Hematopoietic multipotent progenitor cell treated with erythropoietin and hydrocortisone succinate and interleukin-3 and kit ligand, for 17 days (in vitro differentiated cells): Measurements from ENCODE around the gene WNK2.

Experiments used
- DNase-seq: peaks from one replicate; pipeline ENCODE4 v3.0.0-alpha.2; 2015; ENCODE audit warnings: low spot score

Gene WNK2

DNA sequence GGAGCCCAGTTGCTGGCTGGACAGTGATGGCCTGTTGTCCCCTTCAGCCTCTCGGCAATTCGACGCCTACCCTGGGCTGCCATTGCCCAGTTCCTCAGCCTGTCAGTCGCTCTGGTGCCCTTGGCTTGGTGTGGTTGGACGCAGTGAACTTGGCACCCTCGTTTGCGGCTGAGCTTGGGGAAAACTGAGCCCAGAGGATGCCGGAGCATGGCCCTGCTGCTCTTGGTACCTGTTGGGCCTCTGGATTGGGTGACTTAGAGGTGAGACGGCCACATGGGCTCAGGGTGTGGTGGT is 16.5 kb downstream of the WNK2 start:
- DNase-seq, result no peak

DNA sequence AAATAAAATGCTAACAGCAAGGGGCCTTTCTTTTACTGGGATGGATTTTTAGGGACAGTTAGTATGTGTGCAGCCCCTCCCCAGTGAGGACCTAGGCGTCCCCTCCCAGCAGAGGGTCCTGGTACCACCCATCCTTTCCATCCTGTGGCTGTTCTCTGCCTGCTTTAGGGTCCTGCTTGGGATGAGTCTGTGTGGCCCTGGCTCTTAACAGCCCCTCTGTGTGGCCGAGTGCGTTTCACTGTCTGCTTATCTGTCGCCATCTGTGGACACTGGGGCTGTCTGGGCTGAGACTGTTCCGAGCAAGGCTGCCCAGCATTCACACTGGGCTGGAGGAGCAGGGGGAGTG is 17.0 kb downstream of the WNK2 start:
- no peak for DNase-seq

DNA sequence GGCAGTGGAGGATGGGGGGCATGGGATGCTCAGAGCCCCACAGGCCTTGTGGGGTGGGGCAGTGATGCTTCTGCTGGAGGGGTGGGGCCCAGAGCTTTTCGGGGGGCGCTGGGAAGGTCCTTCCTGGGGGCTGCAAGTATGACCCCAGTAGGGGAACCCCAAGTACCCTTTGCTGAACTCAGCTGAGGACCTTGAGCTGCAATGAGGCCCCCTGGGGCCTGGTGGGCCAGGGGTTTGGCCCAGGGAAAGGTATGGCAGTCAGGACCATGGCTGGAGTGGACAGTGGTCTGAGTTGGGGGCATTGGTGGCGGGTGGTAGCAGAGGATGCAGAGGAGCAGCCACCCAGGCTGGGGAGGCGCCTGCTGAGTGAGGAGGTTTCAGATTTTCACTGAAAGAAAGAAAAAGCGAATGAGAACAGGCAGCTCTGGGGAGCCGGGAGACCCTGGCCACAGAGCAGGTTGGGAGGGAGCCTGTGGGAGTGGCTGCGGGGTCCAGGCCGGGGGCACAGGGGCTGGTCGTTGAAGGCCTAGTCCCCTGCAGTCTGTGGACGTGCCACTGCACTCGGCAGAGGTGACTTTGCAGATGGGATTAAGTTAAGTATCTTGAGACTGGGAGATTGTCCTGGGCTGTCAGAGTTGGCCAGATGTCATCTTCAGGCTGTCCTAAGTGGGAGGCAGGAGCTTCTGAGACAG is 19.2 kb downstream of the WNK2 start:
- no peak for DNase-seq

DNA sequence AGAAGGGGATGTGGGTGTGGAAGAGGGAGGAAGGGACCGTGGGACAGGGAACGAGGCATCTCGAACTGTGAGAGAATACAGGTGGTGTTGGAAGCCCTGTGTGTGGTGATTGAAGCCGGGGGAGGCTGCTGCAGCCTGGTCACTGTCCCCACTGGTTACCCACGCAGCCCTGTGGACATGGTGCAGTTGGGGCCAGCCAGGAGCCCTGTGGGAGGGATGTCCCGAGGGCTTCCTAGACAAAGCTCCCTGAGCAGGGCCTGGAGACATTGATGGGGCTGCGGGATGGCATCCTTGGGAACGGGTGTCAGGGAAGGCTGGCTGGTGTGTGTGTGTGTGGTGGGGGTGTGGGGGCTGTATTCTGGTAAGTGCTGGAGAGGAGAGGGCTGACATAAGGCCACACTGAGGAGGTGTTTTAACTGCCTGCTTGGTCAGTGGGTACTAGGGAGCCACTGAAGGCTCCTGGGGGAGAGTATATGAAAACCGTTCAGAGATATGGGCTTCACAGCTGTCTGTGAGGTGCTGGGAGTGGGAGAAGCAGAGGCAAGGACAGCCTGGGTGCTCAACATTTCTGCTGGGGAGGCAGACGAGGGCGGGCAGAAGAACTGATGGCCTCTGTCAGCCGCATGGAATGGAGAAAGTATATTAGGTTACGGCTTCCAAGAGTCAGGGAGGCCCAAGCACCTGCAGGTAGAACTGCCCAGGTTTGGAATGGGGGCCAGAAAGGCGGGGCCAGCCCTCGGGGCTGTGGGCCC is 20.0 kb downstream of the WNK2 start:
- DNase-seq, result no peak

GRCh38 chr9:93204470-93205043 is 20.6 kb downstream of the WNK2 start:
- no peak for DNase-seq

GRCh38 chr9:93205045-93205768 is 21.3 kb downstream of the WNK2 start:
- no peak for DNase-seq

GRCh38 chr9:93205896-93206575 is 22.1 kb downstream of the WNK2 start:
- no peak for DNase-seq

GRCh38 chr9:93206576-93207155 is 22.7 kb downstream of the WNK2 start:
- no peak for DNase-seq

DNA sequence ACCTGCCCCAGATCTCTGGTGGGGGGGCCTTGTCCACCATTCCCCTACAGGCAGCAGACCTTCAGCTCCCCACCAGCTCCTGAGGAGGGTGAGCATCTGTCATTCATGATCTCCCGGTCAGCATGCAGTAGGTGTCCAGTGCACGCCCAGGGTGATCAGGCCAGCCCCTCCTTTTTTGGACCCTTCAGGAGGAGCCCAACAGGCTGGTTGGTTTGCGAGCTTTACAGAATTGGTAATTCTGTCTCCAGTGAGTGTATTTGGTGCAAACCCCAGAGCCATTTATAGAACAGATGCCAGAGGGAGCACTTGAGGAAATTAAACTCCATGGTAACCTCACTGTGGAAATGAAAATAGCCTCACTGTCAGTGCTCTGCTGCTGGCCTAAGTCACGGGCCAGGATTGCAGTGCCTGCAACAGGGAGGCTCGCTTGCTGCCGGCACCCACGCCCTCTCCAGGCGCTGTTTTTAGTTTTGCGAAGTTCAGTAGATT is 23.4 kb downstream of the WNK2 start:
- no peak for DNase-seq

GRCh38 chr9:93207860-93208734 is 24.2 kb downstream of the WNK2 start:
- DNase-seq, result no peak

- no peak for DNase-seq
Measured at GRCh38 chr9:93209097-93209496, 25.2 kb downstream of the WNK2 start.

DNA sequence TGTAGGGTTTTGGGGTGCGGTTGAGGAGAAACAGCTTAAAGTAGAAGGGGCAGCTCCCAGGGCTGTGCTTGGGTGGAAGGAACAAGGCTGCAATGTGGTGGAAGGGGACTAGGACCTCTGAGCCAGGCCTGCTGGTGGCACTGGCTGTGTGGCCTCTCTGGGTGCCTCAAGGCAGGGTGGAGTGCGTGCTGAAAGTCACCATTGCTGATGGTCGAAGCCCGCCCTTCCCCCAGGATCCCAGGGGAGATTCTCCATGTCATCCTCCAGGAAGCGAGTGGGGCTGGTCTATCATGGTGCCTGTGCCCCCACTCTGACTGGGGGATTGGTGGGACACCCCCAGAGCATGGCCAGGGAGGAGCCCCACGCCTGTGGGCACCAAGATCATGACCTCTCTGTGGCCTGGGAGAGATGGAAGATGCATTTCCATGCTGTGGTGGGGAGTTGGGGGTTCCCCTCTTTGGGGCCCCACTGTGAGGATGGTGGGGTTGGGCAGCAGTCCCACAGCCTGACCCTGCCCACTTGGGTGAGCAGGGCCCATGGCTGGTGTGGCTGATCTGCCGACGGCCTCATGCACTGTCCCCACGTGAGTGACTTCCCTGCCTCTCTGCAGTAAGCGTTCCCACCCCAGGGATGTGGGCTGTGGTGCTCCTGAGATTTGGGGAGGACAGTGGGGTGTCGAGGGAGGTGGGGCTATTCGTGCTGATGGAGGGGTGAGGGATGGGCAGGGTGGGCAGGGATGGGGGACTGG is 25.8 kb downstream of the WNK2 start:
- no peak for DNase-seq

DNA sequence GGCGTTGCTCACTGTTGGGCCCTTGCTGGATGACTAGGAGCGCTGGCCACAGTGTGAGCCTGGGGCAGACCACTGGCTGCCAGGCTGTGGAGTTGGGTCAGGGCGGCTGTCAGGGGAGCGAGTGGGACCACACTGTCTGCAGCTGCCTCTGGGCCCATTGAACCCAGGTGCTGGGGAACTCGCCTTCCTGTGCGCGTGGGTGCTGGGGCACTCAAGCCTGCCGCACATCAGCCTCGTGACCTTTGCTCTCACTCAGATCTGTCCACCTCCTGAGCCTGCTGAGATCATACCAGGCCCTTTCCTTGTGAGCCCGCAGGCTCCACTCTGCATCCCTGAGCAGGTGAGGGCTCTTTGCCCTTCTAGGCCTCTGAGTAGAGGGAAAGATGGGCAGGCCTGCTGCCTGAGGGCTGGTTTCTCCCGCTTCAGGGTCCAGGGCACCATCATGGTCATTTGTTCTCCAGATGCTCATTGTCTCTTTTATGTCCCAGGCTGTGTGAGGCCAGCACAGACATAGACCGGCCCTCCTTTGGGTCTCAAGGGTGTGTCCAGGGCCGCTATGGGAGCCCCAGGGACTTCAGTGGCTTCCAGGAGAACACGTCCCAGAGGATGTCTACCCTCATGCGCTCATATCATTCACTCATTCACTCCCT is 26.5 kb downstream of the WNK2 start:
- DNase-seq, result no peak

DNA sequence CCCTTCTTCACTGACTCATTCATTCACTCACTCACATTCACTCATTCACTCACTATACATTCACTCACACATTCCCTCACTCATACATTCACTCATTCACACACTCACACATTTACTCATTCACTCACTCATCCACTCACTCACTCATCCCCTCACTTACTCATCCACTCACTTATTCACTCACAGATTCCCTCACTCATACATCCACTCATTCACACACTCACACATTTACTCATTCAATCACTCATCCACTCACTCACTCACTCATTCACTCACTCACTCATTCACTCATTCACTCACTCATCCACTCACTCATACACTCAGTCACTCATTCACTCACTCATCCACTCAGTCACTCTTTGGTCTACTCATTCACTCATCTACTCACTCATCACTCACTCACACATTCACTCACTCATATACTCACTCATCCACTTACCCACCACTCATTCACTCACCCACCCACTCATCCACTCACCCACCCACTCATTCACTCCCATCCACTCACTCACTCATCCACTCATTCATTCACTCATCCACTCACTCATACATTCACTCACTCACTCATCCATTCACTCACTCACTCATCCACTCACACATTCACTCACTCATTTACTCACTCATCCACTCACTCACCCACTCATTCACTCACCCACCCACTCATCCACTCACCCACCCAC is 27.2 kb downstream of the WNK2 start:
- no peak for DNase-seq

GRCh38 chr9:93211654-93212001 is 27.7 kb downstream of the WNK2 start:
- no peak for DNase-seq

DNA sequence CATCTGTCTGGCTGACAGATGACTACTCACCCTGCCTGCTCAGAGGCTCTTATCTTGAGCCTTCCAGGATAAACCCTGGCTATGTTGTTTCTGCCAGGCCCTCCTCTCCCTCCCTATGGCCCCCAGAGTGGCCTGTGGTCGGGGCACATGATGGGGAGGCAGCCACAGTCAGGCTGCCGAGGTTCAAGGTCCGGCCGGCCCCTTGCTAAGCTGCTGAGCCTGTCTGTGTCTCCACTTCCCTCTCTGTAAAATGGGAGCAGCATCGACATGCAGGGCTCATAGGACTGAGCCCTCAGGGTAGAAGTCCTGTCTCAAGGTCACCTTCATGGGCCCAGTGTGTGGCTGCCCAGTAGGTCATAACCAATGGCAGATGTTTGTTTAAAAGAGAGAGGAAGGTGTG is 28.5 kb downstream of the WNK2 start:
- no peak for DNase-seq

DNA sequence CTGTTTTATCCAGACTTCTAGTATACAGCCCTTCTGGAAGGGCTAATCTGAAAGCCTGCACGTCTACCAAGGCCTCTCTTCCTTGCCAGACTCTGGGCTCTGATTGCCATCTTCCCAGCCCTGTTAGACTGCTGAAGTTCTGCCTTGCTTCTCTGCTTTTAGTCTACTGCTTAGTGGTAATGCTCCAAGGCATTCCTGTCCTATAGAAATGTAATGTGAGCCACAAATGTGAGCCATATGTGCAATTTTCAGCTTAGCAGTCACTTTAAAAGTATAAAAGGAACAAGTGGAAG is 32.1 kb downstream of the WNK2 start:
- no peak for DNase-seq

DNA sequence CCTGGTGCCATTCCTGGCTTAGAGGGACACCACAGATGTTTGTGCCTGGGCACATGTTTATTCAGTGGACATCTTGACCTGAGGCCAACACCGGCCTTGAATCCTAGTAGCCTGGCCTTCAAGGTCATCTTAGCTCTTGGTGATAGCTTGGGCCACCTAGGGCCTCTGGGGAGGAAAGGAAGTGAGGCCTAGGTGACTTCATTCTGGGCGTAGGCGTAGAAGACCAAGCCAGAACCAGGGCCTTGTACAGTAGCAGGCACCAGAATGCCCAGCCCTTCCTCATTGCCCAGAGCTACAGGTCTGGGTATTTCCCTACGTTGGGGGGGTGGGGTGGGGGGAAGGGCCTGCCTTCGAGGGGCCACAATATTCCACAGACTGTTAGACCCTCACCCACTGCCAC is 33.8 kb downstream of the WNK2 start:
- DNase-seq, result no peak

DNA sequence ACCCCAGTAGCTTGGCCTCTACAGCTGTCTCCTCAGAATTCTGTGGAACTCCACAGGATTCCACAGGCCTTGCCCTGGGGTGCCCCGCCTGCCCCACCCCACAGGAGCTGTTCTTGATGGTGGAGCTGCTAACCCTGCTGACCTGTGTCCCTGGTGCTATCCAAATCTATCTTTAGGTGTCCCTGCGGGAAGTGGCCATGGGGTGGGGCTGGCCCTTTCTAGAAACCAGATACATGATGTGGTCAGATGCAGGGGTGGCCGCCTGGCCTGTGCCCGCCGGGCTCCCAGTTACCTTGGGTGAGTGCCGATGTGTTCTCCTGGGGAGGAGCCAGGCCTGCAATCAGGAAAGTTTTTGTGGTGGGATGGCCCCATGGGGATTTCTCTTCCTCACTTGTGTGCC is 34.2 kb downstream of the WNK2 start:
- DNase-seq, result no peak
